Neural cell (in vitro differentiated cells): ENCODE measurements around the gene CLEC18A.
"Not testable (repeated sequence)": the region's sequence is repeated elsewhere in the genome, so short reads cannot be mapped to it uniquely, and the experiment has no call there.

Experiments used
- RAD21 ChIP-seq: fragments of 450-650 bp; conservative IDR thresholded peaks from 2 replicates; pipeline ENCODE4 v1.6.1; 2014; ENCODE audit warnings: antibody characterized with exemption, mild to moderate bottlenecking, moderate library complexity
- REST ChIP-seq: IDR thresholded peaks from 2 replicates; pipeline ENCODE4 v1.6.1; 2012; ENCODE audit warnings: borderline replicate concordance
- TF ChIP-seq, protein P1 (sequence below): fragments of 450-650 bp; IDR thresholded peaks from 2 replicates; pipeline ENCODE4 v1.5.1; 2014; ENCODE audit warnings: antibody characterized with exemption, mild to moderate bottlenecking, moderate library complexity; ENCODE audit not compliant: poor library complexity, severe bottlenecking

DNA sequence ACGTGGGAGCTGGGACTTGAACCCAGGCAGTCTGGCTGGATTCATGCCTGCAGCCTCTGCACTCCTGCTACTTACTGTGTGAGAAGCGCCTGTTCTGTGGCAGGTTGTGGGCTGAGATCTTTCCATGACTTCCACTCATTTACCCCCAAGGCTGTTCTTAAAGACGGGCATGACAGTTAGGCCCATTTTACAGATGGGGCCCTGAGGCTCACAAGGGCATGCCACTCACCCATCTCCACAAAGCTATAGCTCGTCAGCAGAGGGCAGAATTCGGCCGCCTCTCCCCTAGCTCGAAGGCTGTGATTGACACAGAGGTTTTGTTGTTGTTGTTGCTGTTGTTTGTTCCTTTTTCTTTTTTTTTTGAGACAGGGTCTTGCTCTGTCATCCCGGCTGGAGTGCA lies 21.8 kb downstream of the CLEC18A start:
- TF ChIP-seq, protein P1, sequence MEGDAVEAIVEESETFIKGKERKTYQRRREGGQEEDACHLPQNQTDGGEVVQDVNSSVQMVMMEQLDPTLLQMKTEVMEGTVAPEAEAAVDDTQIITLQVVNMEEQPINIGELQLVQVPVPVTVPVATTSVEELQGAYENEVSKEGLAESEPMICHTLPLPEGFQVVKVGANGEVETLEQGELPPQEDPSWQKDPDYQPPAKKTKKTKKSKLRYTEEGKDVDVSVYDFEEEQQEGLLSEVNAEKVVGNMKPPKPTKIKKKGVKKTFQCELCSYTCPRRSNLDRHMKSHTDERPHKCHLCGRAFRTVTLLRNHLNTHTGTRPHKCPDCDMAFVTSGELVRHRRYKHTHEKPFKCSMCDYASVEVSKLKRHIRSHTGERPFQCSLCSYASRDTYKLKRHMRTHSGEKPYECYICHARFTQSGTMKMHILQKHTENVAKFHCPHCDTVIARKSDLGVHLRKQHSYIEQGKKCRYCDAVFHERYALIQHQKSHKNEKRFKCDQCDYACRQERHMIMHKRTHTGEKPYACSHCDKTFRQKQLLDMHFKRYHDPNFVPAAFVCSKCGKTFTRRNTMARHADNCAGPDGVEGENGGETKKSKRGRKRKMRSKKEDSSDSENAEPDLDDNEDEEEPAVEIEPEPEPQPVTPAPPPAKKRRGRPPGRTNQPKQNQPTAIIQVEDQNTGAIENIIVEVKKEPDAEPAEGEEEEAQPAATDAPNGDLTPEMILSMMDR, result not testable (repeated sequence)
- TF ChIP-seq REST, RAD21: not testable (repeated sequence)
